Progenitor cell of endocrine pancreas (in vitro differentiated cells): ENCODE measurements around the gene C21orf58. TPM values are rescaled to one million over a fixed set of nuclear protein-coding genes. Genes with fewer than 3 reads are reported as not detected.

ENCODE experiments used
- DNase-seq: peaks from one replicate; pipeline ENCODE4 v3.0.0; 2021; ENCODE audit warnings: low spot score; ENCODE audit not compliant: unreplicated experiment
- H3K27ac Mint-ChIP-seq: 2 replicates; pipeline ENCODE4 v1.8.0; 2021; ENCODE audit warnings: mild to moderate bottlenecking, moderate library complexity, mixed read lengths
- H3K27me3 Mint-ChIP-seq: 2 replicates; pipeline ENCODE4 v1.8.0; 2021; ENCODE audit warnings: mixed read lengths
- H3K36me3 Mint-ChIP-seq: 2 replicates; pipeline ENCODE4 v1.8.0; 2022; ENCODE audit warnings: mixed read lengths; ENCODE audit not compliant: insufficient read depth
- H3K4me1 Mint-ChIP-seq: 2 replicates; pipeline ENCODE4 v1.8.0; 2021; ENCODE audit warnings: low read depth, mixed read lengths
- H3K4me3 Mint-ChIP-seq: 2 replicates; pipeline ENCODE4 v1.8.0; 2021; ENCODE audit warnings: low read depth, mild to moderate bottlenecking, moderate library complexity, mixed read lengths
- H3K9me3 Mint-ChIP-seq: 2 replicates; pipeline ENCODE4 v1.8.0; 2021; ENCODE audit warnings: low read depth, mixed read lengths
- total RNA-seq: library from RNA; stranded (reverse); gene quantifications from 2 replicates; pipeline ENCODE4 v1.2.1, GENCODE V29; 2021
- TF ChIP-seq, protein P1 (sequence below): fragments of 200-600 bp; sonication (generic); IDR thresholded peaks from one replicate; pipeline ENCODE4 v1.5.0; 2021; ENCODE audit warnings: antibody characterized with exemption, mild to moderate bottlenecking; ENCODE audit not compliant: unreplicated experiment

C21orf58 gene
- total RNA-seq, 1 donor from 2014 or later, result 31.5 TPM

GRCh38 chr21:46349134-46349760, 25.6 kb upstream of the C21orf58 start:
- DNase-seq, result no peak
- Mint-ChIP-seq H3K27ac (no peak overlapping the region), H3K4me1 (no peaks in the 10 kb centered on the region), H3K27me3 (no peaks in the 10 kb centered on the region), H3K9me3 (no peaks in the 10 kb centered on the region), H3K4me3 (no peak overlapping the region), H3K36me3 (peaks cover 11% of the 10 kb centered on the region)
- TF ChIP-seq, protein P1, sequence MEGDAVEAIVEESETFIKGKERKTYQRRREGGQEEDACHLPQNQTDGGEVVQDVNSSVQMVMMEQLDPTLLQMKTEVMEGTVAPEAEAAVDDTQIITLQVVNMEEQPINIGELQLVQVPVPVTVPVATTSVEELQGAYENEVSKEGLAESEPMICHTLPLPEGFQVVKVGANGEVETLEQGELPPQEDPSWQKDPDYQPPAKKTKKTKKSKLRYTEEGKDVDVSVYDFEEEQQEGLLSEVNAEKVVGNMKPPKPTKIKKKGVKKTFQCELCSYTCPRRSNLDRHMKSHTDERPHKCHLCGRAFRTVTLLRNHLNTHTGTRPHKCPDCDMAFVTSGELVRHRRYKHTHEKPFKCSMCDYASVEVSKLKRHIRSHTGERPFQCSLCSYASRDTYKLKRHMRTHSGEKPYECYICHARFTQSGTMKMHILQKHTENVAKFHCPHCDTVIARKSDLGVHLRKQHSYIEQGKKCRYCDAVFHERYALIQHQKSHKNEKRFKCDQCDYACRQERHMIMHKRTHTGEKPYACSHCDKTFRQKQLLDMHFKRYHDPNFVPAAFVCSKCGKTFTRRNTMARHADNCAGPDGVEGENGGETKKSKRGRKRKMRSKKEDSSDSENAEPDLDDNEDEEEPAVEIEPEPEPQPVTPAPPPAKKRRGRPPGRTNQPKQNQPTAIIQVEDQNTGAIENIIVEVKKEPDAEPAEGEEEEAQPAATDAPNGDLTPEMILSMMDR, result no peak

DNA sequence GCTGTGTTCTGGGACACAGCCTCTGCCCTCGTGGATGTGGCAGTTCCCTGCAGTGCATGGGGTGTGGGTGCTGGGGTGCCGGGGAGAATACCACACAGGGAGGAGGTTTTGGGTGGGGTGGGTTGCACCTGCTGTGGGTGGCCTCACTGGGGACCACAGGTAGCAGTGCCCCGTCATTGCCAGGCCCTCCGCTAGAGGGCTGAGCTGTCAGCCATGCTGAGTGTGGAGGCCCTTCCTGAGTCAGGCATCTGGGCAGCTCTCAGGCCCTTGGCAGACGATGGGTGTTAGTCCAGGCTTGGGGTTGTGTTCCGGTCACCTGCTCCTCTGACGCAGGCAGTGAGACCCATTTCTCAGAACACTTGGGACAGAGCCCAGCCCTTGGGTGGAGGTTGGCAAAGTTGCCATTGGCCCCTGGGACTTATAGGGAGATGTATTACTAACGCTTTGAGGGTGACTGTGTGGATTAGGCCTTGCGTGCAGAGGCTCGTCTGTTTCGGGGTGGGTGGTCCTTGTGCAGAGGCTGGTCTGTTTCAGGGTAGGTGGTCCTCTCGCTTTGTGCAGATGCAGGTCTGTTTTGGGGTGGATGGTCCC, 24.2 kb upstream of the C21orf58 start:
- TF ChIP-seq, protein P1, result peak; percentile 14
- no peaks in the 10 kb centered on the region for H3K27me3 Mint-ChIP-seq
- no peaks in the 10 kb centered on the region for H3K4me1 Mint-ChIP-seq
- H3K4me3 Mint-ChIP-seq, result no peak overlapping the region
- DNase-seq, result no peak
- H3K36me3 Mint-ChIP-seq, result peaks cover 9% of the 10 kb centered on the region
- no peak overlapping the region for H3K27ac Mint-ChIP-seq
- H3K9me3 Mint-ChIP-seq, result no peaks in the 10 kb centered on the region

- no peaks in the 10 kb centered on the region for H3K4me1 Mint-ChIP-seq
- peak overlapping the region; percentile 52 for H3K27ac Mint-ChIP-seq
- no peaks in the 10 kb centered on the region for H3K27me3 Mint-ChIP-seq
- peaks cover 11% of the 10 kb centered on the region for H3K36me3 Mint-ChIP-seq
- H3K4me3 Mint-ChIP-seq, result no peak overlapping the region
- no peaks in the 10 kb centered on the region for H3K9me3 Mint-ChIP-seq
- TF ChIP-seq, protein P1, result no peak
- DNase-seq, result no peak
Observed at GRCh38 chr21:46347203-46347550, 23.5 kb upstream of the C21orf58 start.

DNA sequence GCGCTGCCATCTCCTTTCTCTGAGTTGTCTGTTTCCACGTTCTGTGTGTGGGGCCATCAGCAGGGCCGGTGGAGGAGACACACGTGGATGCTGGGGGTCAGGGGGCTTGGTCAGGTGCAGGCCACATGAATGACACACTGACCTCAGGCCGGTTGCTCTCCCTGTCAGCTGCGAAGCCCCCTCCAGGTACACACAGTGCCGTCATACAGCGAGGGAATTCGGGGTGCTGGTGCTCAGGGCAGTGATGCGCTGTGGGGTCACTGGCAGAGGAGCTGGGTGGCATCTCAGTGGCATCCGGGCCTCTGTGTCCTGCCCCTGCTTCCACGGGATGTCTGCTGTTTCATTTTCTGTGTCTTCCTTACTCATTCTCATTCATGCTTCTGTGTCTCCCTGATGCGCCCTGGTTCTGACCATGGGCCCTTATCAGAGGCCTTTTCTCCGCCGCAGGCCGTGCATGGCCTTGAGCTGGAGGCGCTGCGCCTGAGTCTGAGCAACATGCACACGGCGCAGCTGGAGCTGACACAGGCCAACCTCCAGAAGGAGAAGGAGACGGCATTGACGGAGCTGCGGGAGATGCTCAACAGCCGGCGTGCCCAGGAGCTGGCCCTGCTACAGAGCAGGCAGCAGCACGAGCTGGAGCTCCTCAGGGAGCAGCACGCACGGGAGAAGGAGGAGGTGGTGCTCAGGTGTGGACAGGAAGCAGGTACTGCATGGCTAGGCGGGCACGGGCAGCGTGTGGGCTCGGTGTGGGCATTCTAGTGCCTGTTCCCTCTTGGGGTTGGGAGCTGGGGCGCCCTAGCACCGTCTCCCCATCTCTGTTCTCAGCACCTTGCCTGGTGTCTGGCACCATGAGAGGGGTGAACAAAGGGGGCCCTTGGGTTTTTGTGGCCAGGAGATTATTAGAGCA, 22.9 kb upstream of the C21orf58 start:
- peaks cover 11% of the 10 kb centered on the region for H3K36me3 Mint-ChIP-seq
- no peaks in the 10 kb centered on the region for H3K4me1 Mint-ChIP-seq
- no peaks in the 10 kb centered on the region for H3K9me3 Mint-ChIP-seq
- H3K4me3 Mint-ChIP-seq, result no peak overlapping the region
- no peak overlapping the region for H3K27ac Mint-ChIP-seq
- no peaks in the 10 kb centered on the region for H3K27me3 Mint-ChIP-seq
- DNase-seq, result no peak
- TF ChIP-seq, protein P1, result no peak

DNA sequence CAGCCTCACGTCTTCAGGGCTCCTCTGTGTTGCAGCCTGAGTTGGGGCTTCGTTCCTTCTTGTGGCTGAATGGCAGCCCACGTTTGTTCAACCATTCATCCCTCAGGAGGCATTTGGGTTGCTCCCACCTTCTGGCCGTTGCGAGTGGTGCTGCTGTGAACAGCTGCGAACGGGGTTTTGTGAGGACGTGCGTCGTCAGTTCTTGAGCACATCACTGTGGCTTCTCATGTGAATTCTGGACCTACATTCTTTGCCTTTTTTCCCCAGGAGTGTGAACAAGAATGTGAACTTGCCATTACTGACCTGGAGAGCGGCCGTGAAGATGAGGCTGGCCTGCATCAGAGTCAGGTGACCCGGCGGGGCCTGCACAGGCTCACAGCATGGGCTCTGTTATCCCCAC, 22.2 kb upstream of the C21orf58 start:
- no peaks in the 10 kb centered on the region for H3K4me1 Mint-ChIP-seq
- H3K4me3 Mint-ChIP-seq, result no peak overlapping the region
- no peak overlapping the region for H3K27ac Mint-ChIP-seq
- no peak for DNase-seq
- H3K36me3 Mint-ChIP-seq, result peaks cover 11% of the 10 kb centered on the region
- TF ChIP-seq, protein P1, result no peak
- no peaks in the 10 kb centered on the region for H3K27me3 Mint-ChIP-seq
- H3K9me3 Mint-ChIP-seq, result no peaks in the 10 kb centered on the region
